ENCODE data around the gene PACSIN1. TPM values are rescaled to one million over a fixed set of nuclear protein-coding genes. Genes with fewer than 3 reads are reported as not detected.

Gene PACSIN1
- total RNA-seq, 1 experiment from 2014 or later, result 7.0 TPM

DNA sequence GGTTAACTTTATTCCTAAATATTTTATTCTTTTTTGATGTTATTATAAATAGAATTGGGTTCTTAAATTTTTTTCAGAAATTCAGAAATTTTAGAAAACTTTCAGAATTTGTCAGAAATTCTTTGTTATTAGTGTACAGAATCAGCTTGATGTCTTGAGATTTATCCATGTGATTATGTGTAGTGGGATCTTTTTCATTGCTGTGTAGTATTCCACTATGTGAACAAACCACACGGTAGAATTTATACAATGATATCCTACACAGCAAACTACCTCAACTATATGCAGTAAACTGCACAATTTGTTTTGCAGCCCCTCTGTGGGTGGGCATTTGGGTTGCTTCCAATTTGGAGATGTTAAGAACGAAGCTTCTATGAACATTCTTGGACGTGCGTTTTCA, 43.9 kb downstream of the PACSIN1 start:
- Histone ChIP-seq H4K20me1 (ENCODE audit: control insufficient read depth, insufficient read depth, insufficient read length) (no peaks in the 10 kb centered on the region), H3K23ac (ENCODE audit: insufficient read length, low read depth, low read length) (no peak overlapping the region), H3K27me3 (ENCODE audit: insufficient read depth, low read length) (no peaks in the 10 kb centered on the region), H2AK5ac (ENCODE audit: insufficient read length, low read length) (no peak overlapping the region), H3K4me1 (ENCODE audit: insufficient read depth, low read length) (no peaks in the 10 kb centered on the region), H3K9me3 (ENCODE audit: control insufficient read depth, low read depth, low read length) (no peaks in the 10 kb centered on the region), H3K14ac (ENCODE audit: insufficient read depth, low read length) (no peak overlapping the region), H3K79me1 (ENCODE audit: insufficient read depth, low read depth, low read length, poor library complexity, severe bottlenecking) (no peaks in the 10 kb centered on the region), H2BK5ac (ENCODE audit: insufficient read length, low read length) (no peak overlapping the region), H3K9ac (ENCODE audit: extremely low read depth, insufficient read length, low read length) (no peak overlapping the region), H2BK120ac (ENCODE audit: low read depth, low read length, poor library complexity, severe bottlenecking) (no peak overlapping the region), H3K18ac (ENCODE audit: insufficient read length, low read depth, low read length) (no peak overlapping the region), H3T11ph (ENCODE audit: low read length) (no peak overlapping the region), H2BK15ac (ENCODE audit: low read depth, low read length) (no peak overlapping the region), H3K23me2 (ENCODE audit: insufficient read length, low read depth, low read length, poor library complexity, severe bottlenecking) (peaks cover 5% of the 10 kb centered on the region), H3K56ac (ENCODE audit: insufficient read length, low read depth, low read length) (no peak overlapping the region), H3K79me2 (ENCODE audit: insufficient read depth, low read length) (no peaks in the 10 kb centered on the region), H4K8ac (replicated peaks; ENCODE audit: insufficient read length, low read depth, low read length) (no peak overlapping the region), H3K4ac (ENCODE audit: low read depth, low read length) (no peak overlapping the region), H2BK12ac (ENCODE audit: insufficient read length, low read depth, low read length) (no peak overlapping the region), H3K4me2 (ENCODE audit: insufficient read depth, insufficient read length, low read length) (no peak overlapping the region), H2AFZ (ENCODE audit: low read length) (no peak overlapping the region), H4K91ac (ENCODE audit: insufficient read length, low read depth, low read length) (no peak overlapping the region), H2BK20ac (ENCODE audit: low read depth, low read length, poor library complexity, severe bottlenecking) (no peak overlapping the region), H3K27ac (ENCODE audit: insufficient read length, low read depth, low read length) (no peak overlapping the region), H4K5ac (ENCODE audit: insufficient read length, low read depth, low read length) (no peak overlapping the region)
- Mint-ChIP-seq H3K27ac (no peak overlapping the region), H3K4me1 (peaks cover 34 to 44% of the 10 kb centered on the region in 2 experiments), H3K27me3 (ENCODE audit: low read depth) (peaks cover 10% of the 10 kb centered on the region), H3K4me3 (no peak overlapping the region), H3K9me3 (peaks cover 0 to 2% of the 10 kb centered on the region in 2 experiments; a peak in 2 of 5 replicates), H3K36me3 (ENCODE audit: insufficient read depth in 1 of 3, low read depth in 3 of 3) (no peaks in the 10 kb centered on the region; a peak in 1 of 7 replicates)
- no peak for DNase-seq
- TF ChIP-seq, protein P1, sequence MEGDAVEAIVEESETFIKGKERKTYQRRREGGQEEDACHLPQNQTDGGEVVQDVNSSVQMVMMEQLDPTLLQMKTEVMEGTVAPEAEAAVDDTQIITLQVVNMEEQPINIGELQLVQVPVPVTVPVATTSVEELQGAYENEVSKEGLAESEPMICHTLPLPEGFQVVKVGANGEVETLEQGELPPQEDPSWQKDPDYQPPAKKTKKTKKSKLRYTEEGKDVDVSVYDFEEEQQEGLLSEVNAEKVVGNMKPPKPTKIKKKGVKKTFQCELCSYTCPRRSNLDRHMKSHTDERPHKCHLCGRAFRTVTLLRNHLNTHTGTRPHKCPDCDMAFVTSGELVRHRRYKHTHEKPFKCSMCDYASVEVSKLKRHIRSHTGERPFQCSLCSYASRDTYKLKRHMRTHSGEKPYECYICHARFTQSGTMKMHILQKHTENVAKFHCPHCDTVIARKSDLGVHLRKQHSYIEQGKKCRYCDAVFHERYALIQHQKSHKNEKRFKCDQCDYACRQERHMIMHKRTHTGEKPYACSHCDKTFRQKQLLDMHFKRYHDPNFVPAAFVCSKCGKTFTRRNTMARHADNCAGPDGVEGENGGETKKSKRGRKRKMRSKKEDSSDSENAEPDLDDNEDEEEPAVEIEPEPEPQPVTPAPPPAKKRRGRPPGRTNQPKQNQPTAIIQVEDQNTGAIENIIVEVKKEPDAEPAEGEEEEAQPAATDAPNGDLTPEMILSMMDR (conservative IDR thresholded peaks at IDR 0.05), result no peak
- WGBS (ENCODE audit: extremely low coverage, insufficient read length, low lambda C conversion rate), result no CpG with 5 or more reads among the region's 4 CpGs
